SK-N-MC (cell line): Measurements from ENCODE around the gene MACROD2.
A peak's percentile ranks its signal among the peaks of the same experiment; 100 is the strongest.

Source experiments
- DNase-seq: peaks from one replicate; pipeline ENCODE4 v3.0.0-alpha.2; 2011; ENCODE audit warnings: low read depth, low spot score
- H3K27ac ChIP-seq: fragments of 200-600 bp; sonication (generic); 2 replicates; pipeline ENCODE4 v1.5.1; 2016; ENCODE audit warnings: mixed run types
- H3K36me3 ChIP-seq: fragments of 200-600 bp; sonication (generic); 2 replicates; pipeline ENCODE4 v1.6.1; 2017; ENCODE audit warnings: antibody characterized with exemption, low read length, mixed read lengths; ENCODE audit not compliant: insufficient read depth
- H3K4me3 ChIP-seq: fragments of 200-600 bp; sonication (generic); 2 replicates; pipeline ENCODE4 v1.5.1; 2016
- H3K9ac ChIP-seq: fragments of 200-600 bp; sonication (generic); 2 replicates; pipeline ENCODE4 v1.8.0; 2017; ENCODE audit warnings: mixed run types, mixed read lengths; ENCODE audit not compliant: insufficient read length
- H3K9me3 ChIP-seq: fragments of 200-600 bp; sonication (generic); 2 replicates; pipeline ENCODE4 v1.6.1; 2017; ENCODE audit warnings: low read depth, mild to moderate bottlenecking, antibody characterized with exemption, low read length, moderate library complexity, mixed read lengths
- EZH2 ChIP-seq: fragments of 200-600 bp; sonication (generic); IDR thresholded peaks from one replicate; pipeline ENCODE4 v1.6.1; 2017; ENCODE audit warnings: antibody characterized with exemption
- FOXP2 ChIP-seq: optimal IDR thresholded peaks from 2 replicates; pipeline ENCODE3; 2011; ENCODE audit warnings: mild to moderate bottlenecking, moderate library complexity; ENCODE audit not compliant: insufficient read depth; ENCODE audit errors: extremely low read length, control extremely low read depth
- POLR2AphosphoS5 ChIP-seq: IDR thresholded peaks from 2 replicates; pipeline ENCODE4 v1.6.1; 2012; ENCODE audit warnings: mild to moderate bottlenecking, low read depth, low read length, borderline replicate concordance

The MACROD2 gene

GRCh38 chr20:15561070-15561569 lies 1565.8 kb downstream of the MACROD2 start:
- Histone ChIP-seq H3K27ac (peak overlapping the region; percentile 92), H3K9me3 (no peaks in the 10 kb centered on the region; the same call in 1 of the 2 replicates), H3K4me3 (peak overlapping the region; percentile 44), H3K9ac (peak overlapping the region; percentile 44), H3K36me3 (no peaks in the 10 kb centered on the region)
- TF ChIP-seq FOXP2 (no peak), POLR2AphosphoS5 (no peak), EZH2 (no peak)
- no peak for DNase-seq

GRCh38 chr20:15561707-15562404 lies 1566.5 kb downstream of the MACROD2 start:
- Histone ChIP-seq H3K27ac (peak overlapping the region; percentile 92), H3K9me3 (no peaks in the 10 kb centered on the region; the same call in 1 of the 2 replicates), H3K4me3 (peak overlapping the region; percentile 44), H3K36me3 (no peaks in the 10 kb centered on the region), H3K9ac (peak overlapping the region; percentile 44)
- no peak for DNase-seq
- TF ChIP-seq FOXP2 (no peak), POLR2AphosphoS5 (no peak), EZH2 (no peak)

GRCh38 chr20:15563836-15564235 lies 1568.5 kb downstream of the MACROD2 start:
- H3K4me3 ChIP-seq, result no peak overlapping the region
- peak overlapping the region; percentile 7 for H3K27ac ChIP-seq
- TF ChIP-seq FOXP2, result no peak
- TF ChIP-seq POLR2AphosphoS5, result no peak
- TF ChIP-seq EZH2, result no peak
- no peaks in the 10 kb centered on the region for H3K36me3 ChIP-seq
- DNase-seq, result no peak
- peak overlapping the region; percentile 3 for H3K9ac ChIP-seq
- H3K9me3 ChIP-seq, result no peaks in the 10 kb centered on the region

GRCh38 chr20:15564981-15565380 lies 1569.7 kb downstream of the MACROD2 start:
- no peak for DNase-seq
- no peak overlapping the region for H3K9ac ChIP-seq
- H3K9me3 ChIP-seq, result no peaks in the 10 kb centered on the region
- TF ChIP-seq FOXP2, result no peak
- H3K27ac ChIP-seq, result peak overlapping the region; percentile 45
- H3K36me3 ChIP-seq, result no peaks in the 10 kb centered on the region
- H3K4me3 ChIP-seq, result no peak overlapping the region

- Histone ChIP-seq H3K4me3 (no peak overlapping the region), H3K36me3 (no peaks in the 10 kb centered on the region), H3K9ac (no peak overlapping the region), H3K27ac (no peak overlapping the region), H3K9me3 (no peaks in the 10 kb centered on the region)
- no peak for TF ChIP-seq FOXP2
- no peak for TF ChIP-seq EZH2
- DNase-seq, result no peak
Measured at GRCh38 chr20:15565786-15566185, 1570.5 kb downstream of the MACROD2 start.

GRCh38 chr20:15567219-15567618 lies 1571.9 kb downstream of the MACROD2 start:
- Histone ChIP-seq H3K27ac (no peak overlapping the region), H3K9me3 (no peaks in the 10 kb centered on the region), H3K9ac (no peak overlapping the region), H3K4me3 (no peak overlapping the region), H3K36me3 (no peaks in the 10 kb centered on the region)
- TF ChIP-seq FOXP2, result no peak
- TF ChIP-seq POLR2AphosphoS5, result no peak
- TF ChIP-seq EZH2, result no peak
- DNase-seq, result no peak

GRCh38 chr20:15570156-15570555 lies 1574.8 kb downstream of the MACROD2 start:
- no peak for TF ChIP-seq EZH2
- no peak for TF ChIP-seq POLR2AphosphoS5
- no peak for TF ChIP-seq FOXP2
- no peaks in the 10 kb centered on the region for H3K9me3 ChIP-seq
- no peak overlapping the region for H3K4me3 ChIP-seq

GRCh38 chr20:15571056-15571455 lies 1575.7 kb downstream of the MACROD2 start:
- DNase-seq, result no peak
- Histone ChIP-seq H3K36me3 (no peaks in the 10 kb centered on the region), H3K4me3 (no peak overlapping the region), H3K9me3 (no peaks in the 10 kb centered on the region), H3K27ac (no peak overlapping the region), H3K9ac (no peak overlapping the region)
- no peak for TF ChIP-seq FOXP2

More at GRCh38 chr20:15570156-15570555, 1574.8 kb downstream of the MACROD2 start:
- H3K36me3 ChIP-seq, result no peaks in the 10 kb centered on the region
- H3K9ac ChIP-seq, result no peak overlapping the region
- no peak for DNase-seq
- H3K27ac ChIP-seq, result no peak overlapping the region

- DNase-seq, result no peak
- TF ChIP-seq POLR2AphosphoS5 (no peak), EZH2 (no peak)
- no peak overlapping the region for H3K27ac ChIP-seq
- H3K4me3 ChIP-seq, result no peak overlapping the region
- no peaks in the 10 kb centered on the region for H3K9me3 ChIP-seq
- no peaks in the 10 kb centered on the region for H3K36me3 ChIP-seq
- H3K9ac ChIP-seq, result no peak overlapping the region
Measured at GRCh38 chr20:15575255-15575654, 1579.9 kb downstream of the MACROD2 start.
